HG03280 (cell line): ENCODE measurements around the gene ZNF620.
A peak's percentile ranks its signal among the peaks of the same experiment; 100 is the strongest.
"Not testable (repeated sequence)": the region's sequence is repeated elsewhere in the genome, so short reads cannot be mapped to it uniquely, and the experiment has no call there.

Experiments
- ATAC-seq: cut with Tn5 transposase; IDR thresholded peaks from one replicate; pipeline ENCODE4 v1.9.1; 2021; ENCODE audit warnings: mild to moderate bottlenecking, moderate library complexity; ENCODE audit not compliant: unreplicated experiment

ZNF620 gene

GRCh38 chr3:40499952-40500351 is 5.9 kb upstream of the ZNF620 start:
- no peak for ATAC-seq

DNA sequence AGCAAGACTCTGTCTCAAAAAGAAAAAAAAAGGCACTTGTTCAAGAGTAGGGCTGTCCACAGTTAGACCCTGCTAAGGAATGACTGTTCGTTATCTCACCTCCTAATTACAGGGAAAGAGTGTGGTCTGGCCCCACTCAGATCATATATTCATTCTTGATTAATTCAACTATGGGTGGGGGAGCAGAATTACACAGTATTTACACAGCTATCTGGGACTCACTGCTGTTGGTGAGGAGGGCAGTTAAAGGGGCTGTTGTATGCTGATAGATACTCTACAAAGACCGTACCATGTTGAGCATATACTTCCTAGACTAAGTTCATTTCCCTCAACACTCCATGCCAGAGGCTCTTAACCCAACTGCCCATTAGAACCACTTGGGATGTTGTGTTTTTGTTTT is 3.8 kb upstream of the ZNF620 start:
- ATAC-seq, result no peak

GRCh38 chr3:40504636-40505430 is 1.0 kb upstream of the ZNF620 start:
- ATAC-seq, result no peak

DNA sequence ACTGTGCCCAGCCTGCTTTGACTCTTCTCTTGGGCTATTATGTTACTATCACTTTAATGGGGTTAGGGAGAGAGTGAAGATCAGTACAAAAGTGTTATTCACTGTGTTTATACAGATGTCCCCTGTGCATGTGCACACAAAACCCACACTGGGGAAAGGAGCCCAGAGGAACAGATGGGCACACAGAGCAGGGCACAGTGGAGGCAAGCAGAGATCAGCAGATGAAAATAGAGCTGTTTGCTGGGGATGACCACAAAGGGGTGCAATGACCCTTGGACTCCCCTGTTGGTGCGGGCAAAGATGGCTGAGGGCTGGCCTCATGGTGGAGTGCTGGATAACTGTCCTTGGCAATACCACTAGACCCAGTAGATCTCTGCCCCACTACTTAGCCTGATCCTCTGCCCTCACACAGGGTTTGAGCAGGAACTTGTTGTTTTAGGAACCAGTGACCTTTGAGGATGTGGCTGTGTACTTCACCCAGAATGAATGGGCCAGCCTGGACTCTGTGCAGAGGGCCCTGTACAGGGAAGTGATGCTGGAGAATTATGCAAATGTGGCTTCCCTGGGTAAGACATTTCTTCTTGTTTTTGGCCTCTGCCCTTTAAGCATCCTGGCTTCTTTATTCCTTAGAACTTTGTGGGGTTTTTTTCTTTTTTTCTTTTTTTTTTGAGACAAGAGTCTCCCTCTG is 5.3 kb downstream of the ZNF620 start:
- ATAC-seq, result no peak

DNA sequence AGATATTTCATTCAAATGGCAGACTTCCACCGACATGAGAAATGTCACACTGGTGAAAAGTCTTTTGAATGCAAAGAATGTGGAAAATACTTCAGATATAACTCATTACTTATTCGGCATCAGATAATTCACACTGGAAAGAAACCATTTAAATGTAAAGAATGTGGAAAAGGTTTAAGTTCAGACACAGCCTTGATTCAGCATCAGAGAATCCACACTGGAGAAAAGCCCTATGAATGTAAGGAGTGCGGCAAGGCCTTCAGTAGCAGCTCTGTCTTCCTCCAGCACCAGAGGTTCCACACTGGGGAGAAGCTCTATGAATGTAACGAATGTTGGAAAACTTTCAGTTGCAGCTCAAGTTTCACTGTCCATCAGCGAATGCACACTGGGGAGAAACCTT is 10.4 kb downstream of the ZNF620 start:
- no peak for ATAC-seq

- no peak for ATAC-seq
Observed at GRCh38 chr3:40518067-40518466, 12.2 kb downstream of the ZNF620 start.

- ATAC-seq, result no peak
Observed at GRCh38 chr3:40518848-40519247, 13.0 kb downstream of the ZNF620 start.

DNA sequence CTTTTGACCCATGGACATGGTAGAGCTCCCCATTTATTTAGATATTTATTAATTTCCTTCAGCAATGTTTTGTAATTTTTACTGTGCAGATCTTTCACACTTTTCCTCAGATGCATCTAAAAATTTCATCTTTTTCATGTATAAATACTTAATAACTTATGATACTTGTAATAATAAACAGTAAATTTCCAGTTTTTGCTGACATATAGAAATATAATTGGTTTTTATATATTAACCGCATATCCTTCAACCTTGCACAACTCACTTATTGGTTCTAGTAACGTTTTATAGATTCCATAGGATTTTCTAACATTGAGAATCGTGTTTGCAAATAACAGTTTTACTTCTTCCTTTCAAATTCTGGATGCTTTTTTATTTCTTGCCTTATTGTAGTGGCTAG is 15.4 kb downstream of the ZNF620 start:
- ATAC-seq, result no peak

DNA sequence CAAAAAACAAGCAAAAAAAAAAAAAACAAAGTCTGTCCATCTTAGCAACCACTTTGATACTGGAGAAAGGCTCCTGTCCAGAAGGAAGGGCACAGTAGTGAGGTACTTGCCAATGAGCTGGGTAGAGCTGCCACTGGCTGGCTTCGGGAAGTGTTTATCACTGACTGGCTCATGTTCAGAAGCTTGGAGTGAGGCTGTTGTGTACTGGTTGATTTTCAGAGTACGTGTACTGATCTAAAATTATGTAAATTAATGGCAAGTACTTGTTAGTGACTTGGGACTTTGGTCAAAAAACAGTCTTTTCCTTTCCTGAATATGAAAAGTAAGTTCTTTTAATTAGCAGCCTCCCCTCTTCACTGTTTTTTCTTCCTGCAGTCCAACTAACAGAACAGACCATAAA is 17.9 kb downstream of the ZNF620 start:
- ATAC-seq, result no peak

- ATAC-seq, result peak; percentile 22
Observed at GRCh38 chr3:40524222-40524567, 18.4 kb downstream of the ZNF620 start.

GRCh38 chr3:40524568-40525285 is 18.9 kb downstream of the ZNF620 start, which contains the start of gene ZNF621:
TSS of gene ZNF621 (plus strand) at chr3:40524960. CDS start at chr3:40525841, 881 bp downstream.
- ATAC-seq, result peak; percentile 99

DNA sequence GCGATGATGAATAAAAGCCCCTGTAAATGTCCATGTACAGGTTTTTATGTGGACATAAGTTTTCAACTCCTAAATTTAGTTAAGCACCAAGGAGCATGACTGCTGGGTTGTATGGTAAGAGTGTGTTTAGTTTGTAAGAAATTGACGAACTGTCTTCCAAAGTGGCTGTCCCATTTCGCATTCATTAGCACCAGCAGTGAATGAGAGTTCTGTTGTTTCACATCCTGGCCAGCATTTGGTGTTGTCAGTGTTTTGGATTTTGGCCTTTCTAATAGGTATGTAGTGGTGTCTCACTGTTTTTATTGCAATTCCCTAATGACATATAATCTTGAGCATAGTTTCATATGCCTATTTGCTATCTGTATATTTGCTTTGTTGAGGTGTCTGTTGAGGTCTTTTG is 22.6 kb downstream of the ZNF620 start:
- ATAC-seq, result no peak

GRCh38 chr3:40532252-40532651 is 26.4 kb downstream of the ZNF620 start:
- ATAC-seq, result no peak

DNA sequence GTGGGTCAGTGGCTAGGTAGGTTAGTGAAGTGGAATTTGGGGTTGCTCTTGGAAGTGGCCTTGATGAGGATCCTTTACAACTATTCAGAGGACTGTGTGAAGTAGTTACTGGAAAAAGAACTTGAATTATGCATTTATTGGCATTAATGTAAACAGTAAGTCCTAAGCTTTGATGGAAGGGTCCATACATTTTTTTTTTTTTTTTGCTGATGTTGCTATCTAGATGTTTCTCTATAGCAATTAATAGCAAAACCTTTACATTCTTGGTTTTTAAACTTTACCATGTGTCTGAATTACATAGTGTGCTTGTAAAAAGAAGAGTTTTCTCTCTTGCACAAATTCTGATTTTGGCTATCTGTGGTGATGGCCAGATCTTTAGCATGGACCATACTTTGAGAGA is 28.4 kb downstream of the ZNF620 start:
- ATAC-seq, result no peak

GRCh38 chr3:40546816-40547215 is 41.0 kb downstream of the ZNF620 start:
- no peak for ATAC-seq

- ATAC-seq, result no peak
Observed at GRCh38 chr3:40550167-40550566, 44.3 kb downstream of the ZNF620 start.

DNA sequence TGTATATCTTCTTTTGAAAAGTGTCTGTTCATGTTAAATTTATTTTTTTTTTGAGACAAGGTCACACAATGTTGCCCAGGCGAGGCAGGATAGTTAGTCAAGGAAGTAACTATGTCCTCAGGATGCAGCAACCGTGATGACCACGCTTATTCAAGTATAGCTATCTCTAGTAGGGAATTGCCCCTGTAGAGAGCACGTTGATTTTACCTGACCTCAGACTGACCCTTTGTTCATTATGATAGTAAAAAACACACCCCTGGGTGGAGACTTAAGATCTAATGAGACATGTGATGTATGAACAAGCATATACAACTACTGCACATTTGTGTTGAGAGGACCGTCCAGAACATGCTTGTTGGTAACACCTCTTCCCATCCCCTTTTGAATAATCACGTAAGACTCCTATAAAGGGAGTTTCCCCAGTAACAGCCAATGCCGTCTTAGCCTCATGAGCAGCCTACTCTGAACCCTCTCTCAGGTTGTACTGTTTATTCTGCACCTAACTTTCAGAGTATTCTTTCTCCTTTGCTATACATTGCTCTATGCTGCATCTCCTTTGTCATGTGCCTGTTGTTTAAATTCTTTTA is 51.8 kb downstream of the ZNF620 start:
- ATAC-seq, result no peak

DNA sequence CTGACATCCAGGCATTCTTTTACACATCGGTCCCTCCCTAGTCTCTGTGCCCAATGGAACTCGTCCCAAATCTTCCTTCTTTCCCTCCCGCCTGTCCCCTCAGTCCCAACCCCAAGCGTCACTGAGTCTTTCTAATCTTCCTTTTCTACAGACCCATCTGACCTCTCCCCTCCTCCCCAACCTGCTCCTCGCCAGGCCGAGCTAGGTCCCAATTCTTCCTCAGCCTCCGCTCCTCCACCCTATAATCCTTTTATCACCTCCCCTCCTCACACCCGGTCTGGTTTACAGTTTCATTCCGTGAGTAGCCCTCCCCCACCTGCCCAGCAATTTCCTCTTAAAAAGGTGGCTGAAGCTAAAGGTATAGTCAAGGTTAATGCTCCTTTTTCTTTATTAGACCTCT is 56.6 kb downstream of the ZNF620 start:
- not testable (repeated sequence) for ATAC-seq

DNA sequence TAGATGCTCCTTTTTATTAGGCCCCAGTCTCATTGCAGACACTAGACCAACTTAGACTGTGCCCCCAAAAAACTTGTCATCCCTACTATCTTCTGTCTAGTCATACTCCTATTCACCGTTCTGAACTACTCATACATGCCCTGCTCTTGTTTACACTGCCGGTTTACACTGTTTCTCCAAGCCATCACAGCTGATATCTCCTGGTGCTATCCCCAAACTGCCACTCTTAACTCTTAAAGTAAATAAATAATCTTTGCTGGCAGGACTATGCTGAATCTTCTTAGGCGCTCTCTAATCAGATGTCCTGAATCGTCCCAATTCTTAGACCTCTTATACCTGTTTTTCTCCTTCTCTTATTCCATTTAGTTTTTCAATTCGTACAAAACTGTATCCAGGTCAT is 59.8 kb downstream of the ZNF620 start:
- not testable (repeated sequence) for ATAC-seq

DNA sequence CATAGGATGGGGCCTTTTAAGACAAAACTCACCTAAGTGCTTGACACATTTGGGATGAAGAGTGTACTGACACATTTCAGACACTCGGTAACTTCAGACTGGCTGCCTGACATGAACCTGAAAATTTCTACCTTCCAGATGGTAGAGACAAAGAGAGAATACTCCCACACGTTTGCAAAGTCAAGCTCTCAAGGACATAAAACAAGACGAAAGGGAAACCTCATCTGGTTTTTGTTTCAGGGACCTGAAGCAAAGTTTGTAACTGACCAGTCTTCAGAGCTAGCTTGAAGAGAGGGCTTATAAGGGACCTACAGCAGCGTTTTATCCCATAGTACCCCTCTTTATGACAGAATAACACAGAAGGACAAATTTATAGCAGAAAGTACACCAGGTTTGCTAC is 60.9 kb downstream of the ZNF620 start:
- ATAC-seq, result peak; percentile 70
